ENCODE measurements around the gene OTOG. TPM values are rescaled to one million over a fixed set of nuclear protein-coding genes. Genes with fewer than 3 reads are reported as not detected.

The OTOG gene
- total RNA-seq, 4 donors from 2014 or later: not detected

GRCh38 chr11:17598700-17599459 is 51.8 kb downstream of the OTOG start:
- peak in 2 of 3 donors; percentile 56 to 73 for TF ChIP-seq CTCF (IDR thresholded peaks at IDR 0.05)
- ATAC-seq (ENCODE audit: low FRiP score) (peak; percentile 58), DNase-seq (ENCODE audit: low spot score) (peak; percentile 32)

- TF ChIP-seq CTCF (IDR thresholded peaks at IDR 0.05): no peak
- ATAC-seq (ENCODE audit: low FRiP score): no peak
- no peak for DNase-seq (ENCODE audit: low spot score)
Observed at GRCh38 chr11:17599460-17599925, 52.4 kb downstream of the OTOG start.

- ATAC-seq (ENCODE audit: low FRiP score) (no peak), DNase-seq (ENCODE audit: low spot score) (no peak)
- no peak for TF ChIP-seq CTCF (IDR thresholded peaks at IDR 0.05)
Observed at GRCh38 chr11:17600316-17601255, 53.5 kb downstream of the OTOG start.

GRCh38 chr11:17601256-17601671 is 54.2 kb downstream of the OTOG start:
- TF ChIP-seq CTCF (IDR thresholded peaks at IDR 0.05): no peak
- ATAC-seq (ENCODE audit: low FRiP score): no peak
- no peak for DNase-seq (ENCODE audit: low spot score)

GRCh38 chr11:17601676-17602075 is 54.6 kb downstream of the OTOG start:
- TF ChIP-seq CTCF (IDR thresholded peaks at IDR 0.05): no peak
- DNase-seq (ENCODE audit: low spot score) (no peak), ATAC-seq (ENCODE audit: low FRiP score) (no peak)

GRCh38 chr11:17602105-17603001 is 55.3 kb downstream of the OTOG start:
- no peak for ATAC-seq (ENCODE audit: low FRiP score)
- TF ChIP-seq CTCF (IDR thresholded peaks at IDR 0.05): no peak
- DNase-seq (ENCODE audit: low spot score): no peak
